Neuronal stem cell (in vitro differentiated cells): Measurements from ENCODE around the gene PLA2G5.

ENCODE experiments used
- DNase-seq: peaks from one replicate; pipeline ENCODE4 v3.0.0-alpha.2; 2013; ENCODE audit warnings: low spot score
- H2AFZ ChIP-seq: one replicate; pipeline ENCODE4 v1.6.1; 2013; ENCODE audit warnings: mild to moderate bottlenecking, low read length, inconsistent platforms
- H2AK5ac ChIP-seq: 2 replicates; pipeline ENCODE4 v1.6.1; 2013; ENCODE audit warnings: low read depth, mild to moderate bottlenecking, inconsistent platforms, low read length, moderate library complexity, mixed read lengths
- H2BK120ac ChIP-seq: 2 replicates; pipeline ENCODE4 v1.6.1; 2013; ENCODE audit warnings: low read depth, mild to moderate bottlenecking, inconsistent platforms, low read length, moderate library complexity, mixed read lengths
- H2BK12ac ChIP-seq: one replicate; pipeline ENCODE4 v1.6.1; 2013; ENCODE audit warnings: low read length, inconsistent platforms
- H2BK15ac ChIP-seq: 2 replicates; pipeline ENCODE4 v1.6.1; 2013; ENCODE audit warnings: mild to moderate bottlenecking, low read length, inconsistent platforms, mixed read lengths
- H2BK5ac ChIP-seq: one replicate; pipeline ENCODE4 v1.6.1; 2013; ENCODE audit warnings: inconsistent platforms, mild to moderate bottlenecking, low read length, moderate library complexity
- H3K14ac ChIP-seq: one replicate; pipeline ENCODE4 v1.6.1; 2013; ENCODE audit warnings: low read length, inconsistent platforms
- H3K18ac ChIP-seq: 2 replicates; pipeline ENCODE4 v1.6.1; 2013; ENCODE audit warnings: low read length, inconsistent platforms
- H3K23ac ChIP-seq: 2 replicates; pipeline ENCODE4 v1.6.1; 2013; ENCODE audit warnings: low read depth, mild to moderate bottlenecking, mixed read lengths, low read length, inconsistent platforms; ENCODE audit not compliant: poor library complexity
- H3K27ac ChIP-seq: replicated peaks from 3 replicates; pipeline ENCODE4 v1.5.1; 2013; ENCODE audit warnings: low read length, inconsistent platforms
- H3K27me3 ChIP-seq, 3 experiments: 2 replicates each; pipeline ENCODE4 v1.6.1; 2013; ENCODE audit warnings: low read length in 3 of 3, mild to moderate bottlenecking in 2 of 3, inconsistent platforms in 1 of 3, low read depth in 1 of 3, mixed read lengths in 1 of 3, moderate library complexity in 1 of 3; ENCODE audit not compliant: control insufficient read depth in 3 of 3, insufficient read depth in 3 of 3
- H3K36me3 ChIP-seq, 2 donors: replicated peaks in 1 of 2; 2 replicates each; pipeline ENCODE4 v1.6.1; 2013; ENCODE audit warnings: low read length in 2 of 2; ENCODE audit not compliant: control insufficient read depth in 2 of 2, insufficient read depth in 2 of 2
- H3K4ac ChIP-seq: 2 replicates; pipeline ENCODE4 v1.6.1; 2013; ENCODE audit warnings: inconsistent platforms, mild to moderate bottlenecking, low read length, moderate library complexity
- H3K4me1 ChIP-seq, 2 donors: 1 replicate in 1 of 2; 2 replicates in 1 of 2; pipeline ENCODE4 v1.6.1; 2013; ENCODE audit warnings: low read length in 2 of 2, low read depth in 1 of 2; ENCODE audit not compliant: control insufficient read depth in 2 of 2, insufficient read depth in 1 of 2
- H3K4me2 ChIP-seq: one replicate; pipeline ENCODE4 v1.6.1; 2013; ENCODE audit warnings: mild to moderate bottlenecking, low read length, inconsistent platforms; ENCODE audit not compliant: insufficient read depth, poor library complexity, severe bottlenecking
- H3K4me3 ChIP-seq, 2 donors: 2 replicates each; pipeline ENCODE4 v1.5.1; 2013; ENCODE audit warnings: low read length in 2 of 2, mild to moderate bottlenecking in 2 of 2, inconsistent platforms in 1 of 2, moderate library complexity in 1 of 2
- H3K79me1 ChIP-seq: one replicate; pipeline ENCODE4 v1.6.1; 2013; ENCODE audit warnings: low read depth, mild to moderate bottlenecking, inconsistent platforms, low read length, moderate library complexity
- H3K9ac ChIP-seq: one replicate; pipeline ENCODE4 v1.6.1; 2013; ENCODE audit warnings: mild to moderate bottlenecking, low read depth, low read length, inconsistent platforms; ENCODE audit not compliant: poor library complexity
- H3K9me3 ChIP-seq, 2 donors: replicated peaks in 1 of 2; 2 replicates each; pipeline versions ENCODE3 to v1.6.1; 2013; ENCODE audit warnings: low read length in 2 of 2, mild to moderate bottlenecking in 2 of 2, inconsistent platforms in 1 of 2, low read depth in 1 of 2, mixed read lengths in 1 of 2, moderate library complexity in 1 of 2; ENCODE audit not compliant: control insufficient read depth in 2 of 2, insufficient read depth in 1 of 2
- H4K8ac ChIP-seq: one replicate; pipeline ENCODE4 v1.6.1; 2013; ENCODE audit warnings: low read depth, mild to moderate bottlenecking, inconsistent platforms, low read length, moderate library complexity
- H4K91ac ChIP-seq: one replicate; pipeline ENCODE4 v1.6.1; 2013; ENCODE audit warnings: low read length, low read depth, mild to moderate bottlenecking, inconsistent platforms; ENCODE audit not compliant: poor library complexity
- WGBS, 2 donors: extraction: QIAGEN DNeasy Blood & Tissue Kit; methylation state at CpG; one replicate each; pipeline ENCODE4 v1.1.7; 2013; ENCODE audit warnings: missing lambda C conversion rate in 2 of 2, mixed read lengths in 1 of 2; ENCODE audit not compliant: insufficient read length in 2 of 2, insufficient replicate concordance in 1 of 2; ENCODE audit errors: extremely low coverage in 2 of 2; 5-methylcytosine and 5-hydroxymethylcytosine counted together

PLA2G5 gene

DNA sequence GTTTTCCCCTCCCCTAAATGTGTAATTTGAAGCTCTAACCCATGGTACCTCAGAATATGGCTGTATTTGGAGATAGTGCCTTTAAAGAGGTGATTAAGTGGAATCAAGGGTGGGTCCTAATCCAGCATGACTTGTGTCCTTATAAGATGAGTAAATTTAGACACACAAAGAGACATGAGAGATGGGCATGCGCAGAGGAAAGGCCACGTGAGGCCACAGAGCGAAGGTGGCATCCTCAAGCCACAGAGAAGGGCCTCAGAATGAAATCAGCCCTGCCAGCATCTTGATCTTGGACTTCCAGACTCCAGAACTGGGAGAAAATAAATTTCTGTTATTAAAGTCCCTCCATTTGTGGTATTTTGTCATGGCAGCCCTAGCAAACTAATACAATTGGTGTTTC lies 66.3 kb downstream of the PLA2G5 start:
- WGBS, 2 donors, result no CpG with 5 or more reads among the region's 3 CpGs
- Histone ChIP-seq H3K27ac (no peak overlapping the region), H3K4me3 (no peak overlapping the region), H4K8ac (no peak overlapping the region), H2BK12ac (no peak overlapping the region), H2AK5ac (no peak overlapping the region), H3K27me3 (no peaks in the 10 kb centered on the region), H3K9me3 (no peaks in the 10 kb centered on the region), H3K9ac (no peak overlapping the region), H3K18ac (no peak overlapping the region), H2BK15ac (no peak overlapping the region), H3K36me3 (no peaks in the 10 kb centered on the region), H2BK120ac (no peak overlapping the region), H3K4me2 (no peak overlapping the region), H2BK5ac (no peak overlapping the region), H3K4ac (no peak overlapping the region), H3K14ac (no peak overlapping the region), H3K4me1 (no peaks in the 10 kb centered on the region), H3K79me1 (no peaks in the 10 kb centered on the region), H4K91ac (no peak overlapping the region), H3K23ac (no peak overlapping the region), H2AFZ (no peak overlapping the region)
- DNase-seq, result no peak

DNA sequence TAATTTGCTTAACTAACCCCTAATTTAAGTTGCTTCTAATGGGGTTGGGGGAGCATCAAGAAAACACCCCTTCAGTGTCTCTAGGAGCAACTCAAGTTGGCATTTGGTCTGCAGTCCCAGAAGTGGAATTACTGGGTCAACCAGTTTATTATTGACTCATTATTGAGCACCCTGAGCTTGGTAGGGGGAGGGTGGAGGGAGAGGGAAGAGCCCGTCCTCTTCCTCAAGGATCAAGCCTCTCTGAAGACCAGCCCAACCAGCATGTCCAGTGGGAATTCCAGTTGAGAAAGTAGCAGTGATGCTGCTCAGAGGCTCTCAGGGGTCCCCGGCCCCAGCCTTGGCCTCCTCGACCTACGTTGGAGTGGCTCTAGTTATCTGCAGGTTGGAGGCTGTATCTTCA lies 67.1 kb downstream of the PLA2G5 start:
- no peaks in the 10 kb centered on the region for H3K4me1 ChIP-seq
- no CpG with 5 or more reads among the region's 4 CpGs for WGBS, 2 donors

DNA sequence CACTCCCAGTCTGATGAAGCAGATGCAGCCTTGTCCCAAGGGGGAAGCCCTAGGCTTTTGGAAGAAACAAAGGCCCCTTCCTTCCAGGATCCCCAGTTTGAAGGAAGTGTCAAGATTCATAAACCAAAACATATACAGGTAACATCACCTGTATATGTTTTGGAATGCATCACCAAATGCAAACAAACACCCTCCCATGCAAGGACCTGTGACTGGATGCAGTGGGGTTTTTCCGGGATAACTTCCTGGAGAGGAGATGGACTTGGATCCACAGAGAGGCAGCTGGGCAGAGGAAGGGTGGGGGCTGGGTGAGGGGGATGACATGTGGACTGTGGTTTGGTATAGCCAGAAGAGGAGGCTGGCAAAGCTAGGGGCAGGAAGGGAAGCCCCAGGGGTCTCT lies 67.6 kb downstream of the PLA2G5 start:
- no peak overlapping the region for H4K8ac ChIP-seq
- no peaks in the 10 kb centered on the region for H3K27me3 ChIP-seq
- H3K14ac ChIP-seq, result no peak overlapping the region
- no peak for DNase-seq
- no peak overlapping the region for H3K27ac ChIP-seq
- no peaks in the 10 kb centered on the region for H3K36me3 ChIP-seq
- H2BK15ac ChIP-seq, result no peak overlapping the region
- no CpG with 5 or more reads among the region's 1 CpG for WGBS, 2 donors
- no peak overlapping the region for H2AFZ ChIP-seq
- H2BK120ac ChIP-seq, result no peak overlapping the region
- H4K91ac ChIP-seq, result no peak overlapping the region
- no peak overlapping the region for H3K4me3 ChIP-seq
- H2BK5ac ChIP-seq, result no peak overlapping the region
- no peak overlapping the region for H2BK12ac ChIP-seq
- H3K79me1 ChIP-seq, result no peaks in the 10 kb centered on the region
- H3K4ac ChIP-seq, result no peak overlapping the region
- no peak overlapping the region for H3K23ac ChIP-seq
- H3K9ac ChIP-seq, result no peak overlapping the region
- H2AK5ac ChIP-seq, result no peak overlapping the region
- H3K18ac ChIP-seq, result no peak overlapping the region
- no peaks in the 10 kb centered on the region for H3K4me1 ChIP-seq
- H3K4me2 ChIP-seq, result no peak overlapping the region
- H3K9me3 ChIP-seq, result no peaks in the 10 kb centered on the region

More for the DNA sequence above, 67.1 kb downstream of the PLA2G5 start:
- H3K9ac ChIP-seq, result no peak overlapping the region
- no peak overlapping the region for H2BK15ac ChIP-seq
- no peak overlapping the region for H2BK120ac ChIP-seq
- H3K36me3 ChIP-seq, result no peaks in the 10 kb centered on the region
- H4K8ac ChIP-seq, result no peak overlapping the region
- H3K4ac ChIP-seq, result no peak overlapping the region
- H2AK5ac ChIP-seq, result no peak overlapping the region
- H3K27ac ChIP-seq, result no peak overlapping the region
- H2BK12ac ChIP-seq, result no peak overlapping the region
- no peak overlapping the region for H3K23ac ChIP-seq
- H3K9me3 ChIP-seq, result no peaks in the 10 kb centered on the region
- H2AFZ ChIP-seq, result no peak overlapping the region
- no peak overlapping the region for H3K4me2 ChIP-seq
- no peak overlapping the region for H2BK5ac ChIP-seq
- no peak overlapping the region for H3K14ac ChIP-seq
- H3K18ac ChIP-seq, result no peak overlapping the region
- no peak overlapping the region for H4K91ac ChIP-seq
- no peak overlapping the region for H3K4me3 ChIP-seq
- DNase-seq, result no peak
- H3K27me3 ChIP-seq, result no peaks in the 10 kb centered on the region
- H3K79me1 ChIP-seq, result no peaks in the 10 kb centered on the region

DNA sequence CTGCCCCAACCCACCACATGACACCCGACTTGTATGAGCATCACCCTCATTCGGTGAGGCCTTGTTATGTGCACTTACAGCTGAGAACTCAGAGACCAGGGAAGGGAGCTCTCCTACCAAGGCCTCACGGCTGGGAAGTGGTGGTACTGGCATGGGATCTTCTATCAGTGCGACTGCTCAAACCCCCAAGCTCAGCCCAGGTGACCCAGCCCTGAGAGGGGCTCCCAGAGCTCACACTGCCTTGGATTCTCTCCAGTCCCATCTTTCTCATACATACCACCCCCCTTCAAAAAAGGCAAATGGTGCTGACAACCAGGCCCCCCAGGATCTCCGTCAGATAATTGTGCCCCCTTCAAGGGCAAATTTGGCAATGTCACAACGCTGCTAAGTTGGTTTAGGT lies 68.4 kb downstream of the PLA2G5 start:
- Histone ChIP-seq H2BK12ac (no peak overlapping the region), H3K14ac (no peak overlapping the region), H3K18ac (no peak overlapping the region), H3K36me3 (no peaks in the 10 kb centered on the region), H3K27me3 (no peaks in the 10 kb centered on the region), H2BK15ac (no peak overlapping the region), H2AK5ac (no peak overlapping the region), H4K91ac (no peak overlapping the region), H3K27ac (no peak overlapping the region), H3K79me1 (no peaks in the 10 kb centered on the region), H3K4me1 (no peaks in the 10 kb centered on the region), H2BK120ac (no peak overlapping the region), H3K9ac (no peak overlapping the region), H2AFZ (no peak overlapping the region), H3K4me2 (no peak overlapping the region), H3K4me3 (no peak overlapping the region), H4K8ac (no peak overlapping the region), H3K9me3 (no peaks in the 10 kb centered on the region), H2BK5ac (no peak overlapping the region), H3K23ac (no peak overlapping the region), H3K4ac (no peak overlapping the region)
- no CpG with 5 or more reads among the region's 6 CpGs for WGBS, 2 donors
- DNase-seq, result no peak
